Body of pancreas (tissue), 4 donors: Measurements from ENCODE around the gene DOCK9.

Source experiments
- CTCF ChIP-seq, 7 experiments: fragments of 450-650 bp in 4 of 7; fragments of 200-600 bp in 3 of 7; sonication (generic) in 3 of 7; IDR thresholded peaks; one replicate each; pipeline ENCODE4 v1.5.1; 2016 to 2019; ENCODE audit warnings: antibody characterized with exemption in 7 of 7
- POLR2A ChIP-seq, 3 donors: fragments of 450-650 bp; IDR thresholded peaks; one replicate each; pipeline ENCODE4 v1.6.1; 2016; ENCODE audit warnings: antibody characterized with exemption in 3 of 3, mild to moderate bottlenecking in 2 of 3

GRCh38 chr13:98769736-98770135, 208.1 kb downstream of the DOCK9 start:
- TF ChIP-seq CTCF (IDR thresholded peaks at IDR 0.05), result no peak
- no peak for TF ChIP-seq POLR2A (IDR thresholded peaks at IDR 0.05)
